Measurements from ENCODE around the gene MRPL51.

DNA sequence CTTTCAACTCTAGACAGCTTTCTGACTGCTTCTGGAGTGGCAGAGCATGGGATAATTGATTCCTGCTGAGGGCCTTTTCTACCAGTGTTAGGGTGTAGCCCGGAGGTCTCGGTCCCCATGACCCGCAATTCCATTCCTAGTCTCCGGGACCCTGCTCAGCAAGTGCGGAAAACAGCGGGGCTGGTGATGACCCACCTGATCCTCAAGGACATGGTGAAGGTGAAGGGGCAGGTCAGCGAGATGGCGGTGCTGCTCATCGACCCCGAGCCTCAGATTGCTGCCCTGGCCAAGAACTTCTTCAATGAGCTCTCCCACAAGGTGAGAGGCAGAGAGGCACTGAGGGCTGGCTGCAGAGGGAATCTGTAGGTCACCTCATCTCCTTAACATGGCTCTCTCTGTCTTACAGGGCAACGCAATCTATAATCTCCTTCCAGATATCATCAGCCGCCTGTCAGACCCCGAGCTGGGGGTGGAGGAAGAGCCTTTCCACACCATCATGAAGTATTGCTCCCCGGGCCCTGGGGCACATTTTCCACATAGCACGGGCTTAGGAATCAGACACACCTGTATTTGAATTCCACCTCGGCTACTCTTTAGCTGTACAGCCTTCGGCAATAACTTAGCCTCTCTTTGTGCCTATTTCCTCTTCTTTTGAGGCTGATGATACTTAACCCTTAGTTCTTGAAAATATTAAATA is 35.6 kb upstream of the MRPL51 start:
- no peak for TF ChIP-seq POLR2AphosphoS5 (IDR thresholded peaks at IDR 0.05; ENCODE audit: low read length)
- TF ChIP-seq ATF3 (IDR thresholded peaks at IDR 0.05; ENCODE audit: borderline replicate concordance, extremely low read depth, low read depth, low read length): no peak
- no peak for TF ChIP-seq CTCF (IDR thresholded peaks at IDR 0.05 in 2 of 3, conservative IDR thresholded peaks at IDR 0.05 in 1 of 3; ENCODE audit: control insufficient read depth in 2 of 3, extremely low read depth in 1 of 3, insufficient read depth in 1 of 3, low read depth in 3 of 3, low read length in 3 of 3)

All from GM12878 (cell line).